Measurements from ENCODE around the gene OR9A2. TPM values are rescaled to one million over a fixed set of nuclear protein-coding genes. Genes with fewer than 3 reads are reported as not detected.

The OR9A2 gene
- total RNA-seq, 1 experiment from 2014 or later: not detected

- no peaks in the 10 kb centered on the region for H3K79me2 ChIP-seq (ENCODE audit: insufficient read depth, low read length)
- H3K9me3 ChIP-seq (ENCODE audit: control insufficient read depth in 1 of 2, insufficient read depth in 1 of 2, low read depth in 1 of 2, low read length in 2 of 2): no peaks in the 10 kb centered on the region
- BruUV-seq (replicated peaks): no TSS peak
- POLR2A ChIA-PET: no interaction called here
- H2AFZ ChIP-seq (ENCODE audit: low read depth, low read length, poor library complexity, severe bottlenecking): no peak within 1 kb of the TSS
- CTCF ChIA-PET: no interaction called here
- RAD21 ChIA-PET (ENCODE audit: low non-redundant PET in 1 of 2, low total read pairs in 2 of 2, uncharacterized antibody in 2 of 2, unreplicated experiment in 2 of 2): no interaction called here
- H4K20me1 ChIP-seq (ENCODE audit: insufficient read depth): no peaks in the 10 kb centered on the region
- H3K9me2 ChIP-seq (ENCODE audit: insufficient read depth): no peaks in the 10 kb centered on the region
- no peak within 1 kb of the TSS for H3K27ac ChIP-seq (ENCODE audit: low read depth, low read length)
- no peak for ATAC-seq
- DNase-seq (ENCODE audit: low read depth, low spot score): no peak
- TF ChIP-seq FOSL1 (IDR thresholded peaks at IDR 0.05; ENCODE audit: low read depth) (no peak), SRF (IDR thresholded peaks at IDR 0.05; ENCODE audit: low read depth) (no peak), TCF7L2 (IDR thresholded peaks at IDR 0.05; ENCODE audit: borderline replicate concordance, extremely low read depth, insufficient read depth, insufficient read length) (no peak), EZH2 (IDR thresholded peaks at IDR 0.05) (no peak), CEBPB (IDR thresholded peaks at IDR 0.05; ENCODE audit: low read depth) (no peak), ELF1 (IDR thresholded peaks at IDR 0.05; ENCODE audit: borderline replicate concordance, low read depth) (no peak), POLR2AphosphoS5 (IDR thresholded peaks at IDR 0.05; ENCODE audit: low read depth, low read length) (no peak)
- H3K27me3 ChIP-seq (ENCODE audit: insufficient read depth, low read length): no peaks in the 10 kb centered on the region
- no peaks in the 10 kb centered on the region for H3K36me3 ChIP-seq (ENCODE audit: control insufficient read depth in 1 of 2, insufficient read depth in 2 of 2, low read length in 2 of 2)
- no peak within 1 kb of the TSS for H3K9ac ChIP-seq (ENCODE audit: low read length)
- intact Hi-C loops (cut with micrococcal nuclease): no loop called here
- H3K4me2 ChIP-seq (ENCODE audit: low read length): no peak within 1 kb of the TSS
- peaks cover 0 to 9% of the 10 kb centered on the region in 2 experiments; a peak in 1 of 4 replicates for H3K4me1 ChIP-seq (ENCODE audit: control insufficient read depth in 1 of 2, insufficient read depth in 2 of 2, low read length in 2 of 2)
- no peak within 1 kb of the TSS for H3K4me3 ChIP-seq (replicated peaks in 1 of 2; ENCODE audit: low read depth in 1 of 2, low read length in 2 of 2)
Observed at GRCh38 chr7:143052041-143052440, 25.1 kb upstream of the OR9A2 start, which contains the start of gene OR6V1. TSS of gene OR6V1 (plus strand) at chr7:143052341. CDS start at chr7:143052341, 0 bp downstream.

GRCh38 chr7:143050931-143051330 lies 24.0 kb upstream of the OR9A2 start:
- ChIA-PET CTCF (no interaction called here), POLR2A (no interaction called here), RAD21 (ENCODE audit: low non-redundant PET in 1 of 2, low total read pairs in 2 of 2, uncharacterized antibody in 2 of 2, unreplicated experiment in 2 of 2) (no interaction called here)
- Histone ChIP-seq H4K20me1 (ENCODE audit: insufficient read depth) (no peaks in the 10 kb centered on the region), H3K4me3 (replicated peaks in 1 of 2; ENCODE audit: low read depth in 1 of 2, low read length in 2 of 2) (no peak overlapping the region), H3K36me3 (ENCODE audit: control insufficient read depth in 1 of 2, insufficient read depth in 2 of 2, low read length in 2 of 2) (no peaks in the 10 kb centered on the region), H3K9ac (ENCODE audit: low read length) (no peak overlapping the region), H3K27me3 (ENCODE audit: insufficient read depth, low read length) (no peaks in the 10 kb centered on the region), H3K79me2 (ENCODE audit: insufficient read depth, low read length) (no peaks in the 10 kb centered on the region), H3K9me3 (ENCODE audit: control insufficient read depth in 1 of 2, insufficient read depth in 1 of 2, low read depth in 1 of 2, low read length in 2 of 2) (no peaks in the 10 kb centered on the region), H3K4me1 (ENCODE audit: control insufficient read depth in 1 of 2, insufficient read depth in 2 of 2, low read length in 2 of 2) (peaks cover 0 to 9% of the 10 kb centered on the region in 2 experiments; a peak in 1 of 4 replicates), H2AFZ (ENCODE audit: low read depth, low read length, poor library complexity, severe bottlenecking) (no peak overlapping the region), H3K27ac (ENCODE audit: low read depth, low read length) (no peak overlapping the region), H3K4me2 (ENCODE audit: low read length) (no peak overlapping the region), H3K9me2 (ENCODE audit: insufficient read depth) (no peaks in the 10 kb centered on the region)
- TF ChIP-seq POLR2AphosphoS5 (IDR thresholded peaks at IDR 0.05; ENCODE audit: low read depth, low read length) (no peak), CTCF (IDR thresholded peaks at IDR 0.05 in 2 of 3, conservative IDR thresholded peaks at IDR 0.05 in 1 of 3; ENCODE audit: borderline replicate concordance in 1 of 3, insufficient read depth in 1 of 3, low read depth in 2 of 3, low read length in 2 of 3) (no peak), CBX3 (IDR thresholded peaks at IDR 0.05; ENCODE audit: low read depth) (no peak), EZH2 (IDR thresholded peaks at IDR 0.05) (no peak), POLR2A (IDR thresholded peaks at IDR 0.05; ENCODE audit: borderline replicate concordance, extremely low read depth, insufficient read depth, insufficient read length) (no peak), SRF (IDR thresholded peaks at IDR 0.05; ENCODE audit: low read depth) (no peak), REST (IDR thresholded peaks at IDR 0.05; ENCODE audit: low read depth) (no peak), CEBPB (IDR thresholded peaks at IDR 0.05; ENCODE audit: low read depth) (no peak), ELF1 (IDR thresholded peaks at IDR 0.05; ENCODE audit: borderline replicate concordance, low read depth) (no peak), SIN3A (IDR thresholded peaks at IDR 0.05; ENCODE audit: low read depth) (no peak), SP1 (IDR thresholded peaks at IDR 0.05; ENCODE audit: low read depth) (no peak), RAD21 (IDR thresholded peaks at IDR 0.05; ENCODE audit: low read depth) (no peak)
- BruUV-seq (replicated peaks): no TSS peak
- no peak for ATAC-seq
- no peak for DNase-seq (ENCODE audit: low read depth, low spot score)
- intact Hi-C loops (cut with micrococcal nuclease): no loop called here
